ENCODE data around the gene EVA1A. TPM values are rescaled to one million over a fixed set of nuclear protein-coding genes. Genes with fewer than 3 reads are reported as not detected.

Gene EVA1A
- total RNA-seq, 1 experiment from 2014 or later, result 0.21 TPM

DNA sequence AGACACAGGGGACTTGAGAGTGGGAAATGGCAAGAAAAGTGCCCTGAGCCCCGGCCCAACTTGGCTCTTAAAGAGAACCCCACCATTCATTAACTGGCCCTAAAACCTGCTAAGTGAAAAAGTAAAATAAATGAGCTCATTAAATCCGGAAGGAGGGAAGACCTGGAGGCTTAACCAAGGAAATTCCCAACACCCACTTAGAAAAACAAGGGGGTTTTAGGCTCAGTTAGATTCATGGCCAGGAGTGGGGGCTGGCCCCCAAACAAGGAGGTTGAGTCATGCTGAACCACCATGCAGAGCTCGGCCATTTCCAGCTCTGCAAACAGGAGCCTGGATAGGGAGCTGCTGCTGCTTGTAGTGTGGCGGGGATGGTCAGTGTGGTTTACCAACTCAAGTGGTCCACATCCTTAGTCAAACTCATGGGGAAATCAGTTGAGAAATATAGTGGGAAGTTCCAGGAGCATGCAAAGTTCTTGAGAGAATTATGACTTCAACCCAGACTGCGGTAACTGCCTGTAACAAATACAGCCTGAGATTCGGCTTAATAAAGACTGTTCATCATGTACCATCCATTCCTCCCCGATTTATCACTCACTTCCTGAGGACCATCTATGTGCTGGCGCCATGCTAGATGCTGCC lies 46.1 kb upstream of the EVA1A start:
- no TSS peak for BruUV-seq (replicated peaks)
- no peak for TF ChIP-seq TCF7L2 (IDR thresholded peaks at IDR 0.05; ENCODE audit: low read depth, low read length)
- TF ChIP-seq, protein P1, sequence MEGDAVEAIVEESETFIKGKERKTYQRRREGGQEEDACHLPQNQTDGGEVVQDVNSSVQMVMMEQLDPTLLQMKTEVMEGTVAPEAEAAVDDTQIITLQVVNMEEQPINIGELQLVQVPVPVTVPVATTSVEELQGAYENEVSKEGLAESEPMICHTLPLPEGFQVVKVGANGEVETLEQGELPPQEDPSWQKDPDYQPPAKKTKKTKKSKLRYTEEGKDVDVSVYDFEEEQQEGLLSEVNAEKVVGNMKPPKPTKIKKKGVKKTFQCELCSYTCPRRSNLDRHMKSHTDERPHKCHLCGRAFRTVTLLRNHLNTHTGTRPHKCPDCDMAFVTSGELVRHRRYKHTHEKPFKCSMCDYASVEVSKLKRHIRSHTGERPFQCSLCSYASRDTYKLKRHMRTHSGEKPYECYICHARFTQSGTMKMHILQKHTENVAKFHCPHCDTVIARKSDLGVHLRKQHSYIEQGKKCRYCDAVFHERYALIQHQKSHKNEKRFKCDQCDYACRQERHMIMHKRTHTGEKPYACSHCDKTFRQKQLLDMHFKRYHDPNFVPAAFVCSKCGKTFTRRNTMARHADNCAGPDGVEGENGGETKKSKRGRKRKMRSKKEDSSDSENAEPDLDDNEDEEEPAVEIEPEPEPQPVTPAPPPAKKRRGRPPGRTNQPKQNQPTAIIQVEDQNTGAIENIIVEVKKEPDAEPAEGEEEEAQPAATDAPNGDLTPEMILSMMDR (IDR thresholded peaks at IDR 0.05), result no peak
- TF ChIP-seq, protein P2, sequence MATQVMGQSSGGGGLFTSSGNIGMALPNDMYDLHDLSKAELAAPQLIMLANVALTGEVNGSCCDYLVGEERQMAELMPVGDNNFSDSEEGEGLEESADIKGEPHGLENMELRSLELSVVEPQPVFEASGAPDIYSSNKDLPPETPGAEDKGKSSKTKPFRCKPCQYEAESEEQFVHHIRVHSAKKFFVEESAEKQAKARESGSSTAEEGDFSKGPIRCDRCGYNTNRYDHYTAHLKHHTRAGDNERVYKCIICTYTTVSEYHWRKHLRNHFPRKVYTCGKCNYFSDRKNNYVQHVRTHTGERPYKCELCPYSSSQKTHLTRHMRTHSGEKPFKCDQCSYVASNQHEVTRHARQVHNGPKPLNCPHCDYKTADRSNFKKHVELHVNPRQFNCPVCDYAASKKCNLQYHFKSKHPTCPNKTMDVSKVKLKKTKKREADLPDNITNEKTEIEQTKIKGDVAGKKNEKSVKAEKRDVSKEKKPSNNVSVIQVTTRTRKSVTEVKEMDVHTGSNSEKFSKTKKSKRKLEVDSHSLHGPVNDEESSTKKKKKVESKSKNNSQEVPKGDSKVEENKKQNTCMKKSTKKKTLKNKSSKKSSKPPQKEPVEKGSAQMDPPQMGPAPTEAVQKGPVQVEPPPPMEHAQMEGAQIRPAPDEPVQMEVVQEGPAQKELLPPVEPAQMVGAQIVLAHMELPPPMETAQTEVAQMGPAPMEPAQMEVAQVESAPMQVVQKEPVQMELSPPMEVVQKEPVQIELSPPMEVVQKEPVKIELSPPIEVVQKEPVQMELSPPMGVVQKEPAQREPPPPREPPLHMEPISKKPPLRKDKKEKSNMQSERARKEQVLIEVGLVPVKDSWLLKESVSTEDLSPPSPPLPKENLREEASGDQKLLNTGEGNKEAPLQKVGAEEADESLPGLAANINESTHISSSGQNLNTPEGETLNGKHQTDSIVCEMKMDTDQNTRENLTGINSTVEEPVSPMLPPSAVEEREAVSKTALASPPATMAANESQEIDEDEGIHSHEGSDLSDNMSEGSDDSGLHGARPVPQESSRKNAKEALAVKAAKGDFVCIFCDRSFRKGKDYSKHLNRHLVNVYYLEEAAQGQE (IDR thresholded peaks at IDR 0.05; ENCODE audit: insufficient read depth in 1 of 2, low read depth in 2 of 2, low read length in 1 of 2), result no peak
- TF ChIP-seq POLR2AphosphoS5 (IDR thresholded peaks at IDR 0.05; ENCODE audit: low read depth, low read length), result no peak
- no peak for TF ChIP-seq SIN3A (IDR thresholded peaks at IDR 0.05; ENCODE audit: borderline replicate concordance, insufficient read depth, low read depth, low read length)
- ATAC-seq (no peak), DNase-seq (ENCODE audit: low read depth, low spot score) (no peak)
- Histone ChIP-seq H3K27ac (ENCODE audit: low read length) (no peak overlapping the region), H3K4me1 (ENCODE audit: control insufficient read depth, insufficient read depth, low read length) (peaks cover 8% of the 10 kb centered on the region), H3K9me3 (ENCODE audit: control insufficient read depth, insufficient read depth, low read depth, low read length) (no peaks in the 10 kb centered on the region), H3K36me3 (ENCODE audit: control insufficient read depth, insufficient read depth, low read length) (no peaks in the 10 kb centered on the region), H3K4me3 (ENCODE audit: low read depth in 2 of 2, low read length in 2 of 2) (no peak overlapping the region), H3K27me3 (ENCODE audit: control insufficient read depth, insufficient read depth, low read length) (peaks cover 15% of the 10 kb centered on the region)
- in situ Hi-C loops (cut with HindIII; ENCODE audit: low pct_unique_long_range_greater_than_20kb, low sequenced_read_pairs), result no loop called here
- POLR2A ChIA-PET, result no interaction called here
- CTCF ChIA-PET, result interaction anchor here (0.6 kb wide), 1 partner anchor 594 kb away, joined by 9 read pairs; no protein-coding TSS in a partner anchor
- intact Hi-C loops (cut with micrococcal nuclease; ENCODE audit: unreplicated experiment), result loop anchor here (5.0 kb wide), 1 partner anchor 410 kb away; the partner anchor contains the start of gene TACR1

DNA sequence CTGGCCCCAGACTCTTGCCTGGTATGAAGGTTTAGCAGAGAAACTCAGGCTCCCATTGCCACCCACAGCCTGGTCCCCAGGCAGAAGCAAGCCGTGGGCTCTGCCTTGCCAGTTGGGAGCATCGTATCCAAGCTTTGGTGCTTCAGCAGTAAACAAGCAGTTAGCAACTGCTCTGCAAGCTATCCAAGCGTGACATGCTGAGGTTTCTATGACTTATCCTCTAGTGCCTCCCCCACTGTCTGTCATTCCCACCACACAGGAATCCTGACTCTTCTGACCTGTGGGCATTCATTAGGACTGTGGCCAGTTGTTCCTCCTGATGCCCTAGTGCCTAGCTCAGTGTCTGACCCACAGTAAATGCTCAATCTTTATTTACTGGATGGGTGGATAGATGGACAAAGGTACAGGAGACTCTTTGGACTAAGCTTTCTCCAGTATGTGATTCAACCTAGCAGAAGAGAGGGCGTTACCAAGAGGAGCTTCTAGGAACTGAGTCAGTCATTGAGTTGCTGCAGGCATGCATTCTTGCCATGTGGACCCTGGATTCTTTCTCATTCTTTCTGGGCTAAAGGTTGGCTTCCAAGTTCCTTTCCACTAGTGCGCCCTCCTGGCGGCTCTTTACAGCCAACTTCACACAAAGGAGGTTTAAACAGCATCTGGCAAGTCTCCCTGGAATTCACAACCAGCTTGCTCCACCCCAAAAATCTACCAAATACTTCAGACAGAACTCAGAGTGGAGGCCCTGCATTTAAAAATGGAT lies 45.2 kb upstream of the EVA1A start:
- Histone ChIP-seq H3K27me3 (ENCODE audit: control insufficient read depth, insufficient read depth, low read length) (peaks cover 15% of the 10 kb centered on the region), H3K4me3 (ENCODE audit: low read depth in 2 of 2, low read length in 2 of 2) (no peak overlapping the region), H3K36me3 (ENCODE audit: control insufficient read depth, insufficient read depth, low read length) (no peaks in the 10 kb centered on the region), H3K4me1 (ENCODE audit: control insufficient read depth, insufficient read depth, low read length) (peaks cover 8% of the 10 kb centered on the region), H3K9me3 (ENCODE audit: control insufficient read depth, insufficient read depth, low read depth, low read length) (no peaks in the 10 kb centered on the region), H3K27ac (ENCODE audit: low read length) (no peak overlapping the region)
- POLR2A ChIA-PET, result no interaction called here
- DNase-seq (ENCODE audit: low read depth, low spot score) (no peak), ATAC-seq (no peak)
- in situ Hi-C loops (cut with HindIII; ENCODE audit: low pct_unique_long_range_greater_than_20kb, low sequenced_read_pairs) (no loop called here), intact Hi-C loops (cut with micrococcal nuclease; ENCODE audit: unreplicated experiment) (loop anchor here (5.0 kb wide), 1 partner anchor 409 kb away; the partner anchor contains the start of gene TACR1)
- CTCF ChIA-PET, result no interaction called here
- TF ChIP-seq, protein P2 (IDR thresholded peaks at IDR 0.05; ENCODE audit: insufficient read depth in 1 of 2, low read depth in 2 of 2, low read length in 1 of 2), result no peak
- TF ChIP-seq, protein P1 (IDR thresholded peaks at IDR 0.05), result no peak
- no peak for TF ChIP-seq POLR2AphosphoS5 (IDR thresholded peaks at IDR 0.05; ENCODE audit: low read depth, low read length)
- no peak for TF ChIP-seq SIN3A (IDR thresholded peaks at IDR 0.05; ENCODE audit: borderline replicate concordance, insufficient read depth, low read depth, low read length)
- TF ChIP-seq TCF7L2 (IDR thresholded peaks at IDR 0.05; ENCODE audit: low read depth, low read length), result no peak
- BruUV-seq (replicated peaks), result no TSS peak

Measured in Panc1 (cell line).